NCI-H1092 (cell line): ENCODE data around the gene SERAC1.
"Not testable (repeated sequence)": the region's sequence is repeated elsewhere in the genome, so short reads cannot be mapped to it uniquely, and the experiment has no call there.

Experiments used
- DNase-seq: peaks from one replicate; lab custom pipeline; 2025; lab: John Stamatoyannopoulos, UW

The SERAC1 gene

GRCh38 chr6:158168040-158168289 is at the start of gene SERAC1:
TSS of gene SERAC1 (minus strand) at chr6:158168262. CDS start at chr6:158158363, 9,899 bp downstream.
- DNase-seq, result no peak

GRCh38 chr6:158213925-158214674 is 46.0 kb upstream of the SERAC1 start:
- DNase-seq, result peak; percentile 64

GRCh38 chr6:158211273-158212055 is 43.4 kb upstream of the SERAC1 start:
- no peak for DNase-seq

GRCh38 chr6:158209582-158210333 is 41.7 kb upstream of the SERAC1 start:
- DNase-seq, result not testable (repeated sequence)

GRCh38 chr6:158208226-158209030 is 40.4 kb upstream of the SERAC1 start:
- not testable (repeated sequence) for DNase-seq

- DNase-seq, result no peak
Observed at GRCh38 chr6:158207422-158207788, 39.3 kb upstream of the SERAC1 start.

- DNase-seq, result no peak
Observed at GRCh38 chr6:158206740-158207421, 38.8 kb upstream of the SERAC1 start.

- no peak for DNase-seq
Observed at GRCh38 chr6:158205169-158205944, 37.3 kb upstream of the SERAC1 start.

GRCh38 chr6:158198461-158198860 is 30.4 kb upstream of the SERAC1 start:
- DNase-seq, result no peak

GRCh38 chr6:158194487-158195280 is 26.6 kb upstream of the SERAC1 start:
- DNase-seq, result no peak

GRCh38 chr6:158191761-158192160 is 23.7 kb upstream of the SERAC1 start:
- no peak for DNase-seq

GRCh38 chr6:158191032-158191431 is 23.0 kb upstream of the SERAC1 start:
- DNase-seq, result no peak

GRCh38 chr6:158188591-158188990 is 20.5 kb upstream of the SERAC1 start:
- DNase-seq, result no peak

- no peak for DNase-seq
Observed at GRCh38 chr6:158185729-158186456, 17.8 kb upstream of the SERAC1 start.

- no peak for DNase-seq
Observed at GRCh38 chr6:158184608-158185007, 16.5 kb upstream of the SERAC1 start.

- not testable (repeated sequence) for DNase-seq
Observed at GRCh38 chr6:158183174-158183972, 15.3 kb upstream of the SERAC1 start.

GRCh38 chr6:158177712-158178111 is 9.7 kb upstream of the SERAC1 start:
- DNase-seq, result not testable (repeated sequence)

- DNase-seq, result no peak
Observed at GRCh38 chr6:158175111-158175510, 7.0 kb upstream of the SERAC1 start.
